B cell (primary cell): ENCODE data around the gene NCOA1.

ENCODE experiments used
- CTCF ChIP-seq: fragments of 200-600 bp; IDR thresholded peaks from one replicate; pipeline ENCODE4 v1.8.0; 2022; ENCODE audit warnings: antibody characterized with exemption, mild to moderate bottlenecking
- EZH2 ChIP-seq: IDR thresholded peaks from 2 replicates; pipeline ENCODE4 v1.6.1; 2012; ENCODE audit warnings: borderline replicate concordance, low read depth, mild to moderate bottlenecking, moderate library complexity, low read length; ENCODE audit not compliant: insufficient read depth, poor library complexity, severe bottlenecking

- no peak for TF ChIP-seq CTCF
- TF ChIP-seq EZH2, result no peak
Observed at GRCh38 chr2:24507549-24507948, 16.5 kb downstream of the NCOA1 start.
